LoVo (cell line): ENCODE measurements around the gene CTNND2.

Experiments
- DNase-seq: peaks from one replicate; pipeline ENCODE4 v3.0.0-alpha.2; 2016; ENCODE audit warnings: low spot score

CTNND2 gene

GRCh38 chr5:11171236-11171635 is 733.0 kb downstream of the CTNND2 start:
- no peak for DNase-seq

GRCh38 chr5:11166923-11167322 is 737.3 kb downstream of the CTNND2 start:
- DNase-seq: no peak

- DNase-seq: no peak
Observed at GRCh38 chr5:11164531-11165294, 739.5 kb downstream of the CTNND2 start.

- no peak for DNase-seq
Observed at GRCh38 chr5:11157132-11157531, 747.1 kb downstream of the CTNND2 start.

GRCh38 chr5:11153670-11154382 is 750.4 kb downstream of the CTNND2 start:
- DNase-seq: no peak

GRCh38 chr5:11152368-11152767 is 751.9 kb downstream of the CTNND2 start:
- no peak for DNase-seq

GRCh38 chr5:11150976-11151375 is 753.3 kb downstream of the CTNND2 start:
- DNase-seq: no peak

GRCh38 chr5:11148810-11149539 is 755.3 kb downstream of the CTNND2 start:
- DNase-seq: peak; percentile 10

- no peak for DNase-seq
Observed at GRCh38 chr5:11146171-11146570, 758.1 kb downstream of the CTNND2 start.

- DNase-seq: no peak
Observed at GRCh38 chr5:11143456-11144267, 760.6 kb downstream of the CTNND2 start.

GRCh38 chr5:11139217-11139865 is 764.9 kb downstream of the CTNND2 start:
- DNase-seq: no peak

- DNase-seq: no peak
Observed at GRCh38 chr5:11130131-11130530, 774.1 kb downstream of the CTNND2 start.

- DNase-seq: no peak
Observed at GRCh38 chr5:11128021-11128420, 776.2 kb downstream of the CTNND2 start.

GRCh38 chr5:11126844-11127243 is 777.4 kb downstream of the CTNND2 start:
- no peak for DNase-seq

GRCh38 chr5:11121885-11122284 is 782.4 kb downstream of the CTNND2 start:
- no peak for DNase-seq

GRCh38 chr5:11110128-11110527 is 794.1 kb downstream of the CTNND2 start:
- DNase-seq: no peak

- no peak for DNase-seq
Observed at GRCh38 chr5:11105696-11106095, 798.5 kb downstream of the CTNND2 start.

GRCh38 chr5:11104651-11105112 is 799.6 kb downstream of the CTNND2 start:
- no peak for DNase-seq

GRCh38 chr5:11104210-11104609 is 800.0 kb downstream of the CTNND2 start:
- DNase-seq: no peak

GRCh38 chr5:11084111-11084510 is 820.1 kb downstream of the CTNND2 start:
- no peak for DNase-seq

GRCh38 chr5:11082404-11082945 is 821.8 kb downstream of the CTNND2 start:
- DNase-seq: no peak
